SHP77 (cell line): Measurements from ENCODE around the gene UMAD1.

Experiments
- DNase-seq, 2 experiments: peaks; one replicate each; lab custom pipeline; 2025; lab: John Stamatoyannopoulos, UW

Gene UMAD1

GRCh38 chr7:7883394-7883793 is 242.8 kb downstream of the UMAD1 start:
- peak in 1 of 2 experiments; percentile 18 for DNase-seq

- DNase-seq: no peak
Observed at GRCh38 chr7:7884855-7885254, 244.3 kb downstream of the UMAD1 start.

GRCh38 chr7:7889791-7890568 is 249.4 kb downstream of the UMAD1 start:
- no peak for DNase-seq

- no peak for DNase-seq
Observed at GRCh38 chr7:7895004-7895650, 254.6 kb downstream of the UMAD1 start.

- no peak for DNase-seq
Observed at GRCh38 chr7:7895754-7896153, 255.2 kb downstream of the UMAD1 start.

GRCh38 chr7:7897509-7897908 is 257.0 kb downstream of the UMAD1 start:
- DNase-seq: no peak

GRCh38 chr7:7897949-7898515 is 257.5 kb downstream of the UMAD1 start:
- no peak for DNase-seq

GRCh38 chr7:7902845-7903244 is 262.3 kb downstream of the UMAD1 start:
- DNase-seq: no peak

GRCh38 chr7:7907306-7907705 is 266.8 kb downstream of the UMAD1 start:
- no peak for DNase-seq

GRCh38 chr7:7908622-7909145 is 268.1 kb downstream of the UMAD1 start:
- DNase-seq: no peak

- no peak for DNase-seq
Observed at GRCh38 chr7:7909376-7909775, 268.8 kb downstream of the UMAD1 start.

GRCh38 chr7:7911369-7912123 is 271.0 kb downstream of the UMAD1 start:
- DNase-seq: no peak

- no peak for DNase-seq
Observed at GRCh38 chr7:7912937-7913336, 272.4 kb downstream of the UMAD1 start.

- no peak for DNase-seq
Observed at GRCh38 chr7:7913504-7913903, 273.0 kb downstream of the UMAD1 start.

GRCh38 chr7:7914547-7914946 is 274.0 kb downstream of the UMAD1 start:
- DNase-seq: no peak

- no peak for DNase-seq
Observed at GRCh38 chr7:7916064-7916463, 275.5 kb downstream of the UMAD1 start.

GRCh38 chr7:7917593-7917992 is 277.0 kb downstream of the UMAD1 start:
- DNase-seq: no peak

GRCh38 chr7:7918736-7919448 is 278.3 kb downstream of the UMAD1 start:
- no peak for DNase-seq

- DNase-seq: no peak
Observed at GRCh38 chr7:7919449-7919945, 278.9 kb downstream of the UMAD1 start.

GRCh38 chr7:7920056-7920455 is 279.5 kb downstream of the UMAD1 start:
- no peak for DNase-seq

GRCh38 chr7:7920481-7920880 is 279.9 kb downstream of the UMAD1 start:
- DNase-seq: no peak
